Endodermal cell (in vitro differentiated cells): ENCODE results near the gene EPC1. TPM values are rescaled to one million over a fixed set of nuclear protein-coding genes. Genes with fewer than 3 reads are reported as not detected.

Experiments
- DNase-seq: peaks from one replicate; pipeline ENCODE4 v3.0.0-alpha.2; 2017
- H3K27ac ChIP-seq: 2 replicates; pipeline ENCODE4 v1.5.1; 2013; ENCODE audit warnings: mild to moderate bottlenecking, low read depth, low read length, moderate library complexity
- H3K27me3 ChIP-seq: 2 replicates; pipeline ENCODE4 v1.6.1; 2013; ENCODE audit warnings: mild to moderate bottlenecking, low read length, moderate library complexity; ENCODE audit not compliant: insufficient read depth, control insufficient read depth, poor library complexity, severe bottlenecking
- H3K36me3 ChIP-seq: 2 replicates; pipeline ENCODE4 v1.7.0; 2013; ENCODE audit warnings: mild to moderate bottlenecking, low read length, moderate library complexity; ENCODE audit not compliant: control insufficient read depth, insufficient read depth
- H3K4me1 ChIP-seq: one replicate; pipeline ENCODE4 v1.7.0; 2013; ENCODE audit warnings: low read length; ENCODE audit not compliant: control insufficient read depth, insufficient read depth
- H3K4me3 ChIP-seq: 2 replicates; pipeline ENCODE4 v1.5.1; 2013; ENCODE audit warnings: mild to moderate bottlenecking, low read length, moderate library complexity
- H3K9ac ChIP-seq: 2 replicates; pipeline ENCODE4 v1.6.1; 2013; ENCODE audit warnings: mild to moderate bottlenecking, low read length, moderate library complexity; ENCODE audit not compliant: poor library complexity, severe bottlenecking; ENCODE audit errors: extremely low read depth
- H3K9me3 ChIP-seq: 2 replicates; pipeline ENCODE4 v1.6.1; 2013; ENCODE audit warnings: mild to moderate bottlenecking, low read length, moderate library complexity; ENCODE audit not compliant: control insufficient read depth
- H3K27ac Mint-ChIP-seq: 2 replicates; pipeline ENCODE4 v1.8.0; 2020; ENCODE audit warnings: mixed read lengths
- H3K27me3 Mint-ChIP-seq: 2 replicates; pipeline ENCODE4 v1.8.0; 2021; ENCODE audit warnings: mild to moderate bottlenecking, mixed read lengths; ENCODE audit not compliant: insufficient read depth
- H3K36me3 Mint-ChIP-seq: 2 replicates; pipeline ENCODE4 v1.8.0; 2020; ENCODE audit warnings: low read depth, mixed read lengths
- H3K4me1 Mint-ChIP-seq: 2 replicates; pipeline ENCODE4 v1.8.0; 2020; ENCODE audit warnings: mixed read lengths
- H3K4me3 Mint-ChIP-seq: 2 replicates; pipeline ENCODE4 v1.8.0; 2020; ENCODE audit warnings: mild to moderate bottlenecking, moderate library complexity, mixed read lengths
- H3K9me3 Mint-ChIP-seq: 2 replicates; pipeline ENCODE4 v1.8.0; 2020; ENCODE audit warnings: mild to moderate bottlenecking, mixed read lengths
- CTCF ChIP-seq: fragments of 200-600 bp; sonication (generic); conservative IDR thresholded peaks from 2 replicates; pipeline ENCODE4 v1.5.0; 2021; ENCODE audit warnings: antibody characterized with exemption, mild to moderate bottlenecking
- WGBS, 2 experiments: methylation state at CpG; one replicate each; pipeline versions ENCODE4 v1.1.5 to v1.1.7; 2013; ENCODE audit warnings: missing lambda C conversion rate in 2 of 2, mixed read lengths in 1 of 2; ENCODE audit not compliant: insufficient coverage in 1 of 2, insufficient read length in 1 of 2; 5-methylcytosine and 5-hydroxymethylcytosine counted together
- total RNA-seq, 2 donors: library from RNA; stranded (reverse); fragmentation: NEBNext Ultra II Directional in 1 of 2; extraction: Animal tissue kit (Norgen Biotek cat#: 25700) in 1 of 2; gene quantifications; 2 replicates in 1 of 2; 3 replicates in 1 of 2; pipeline ENCODE4 v1.2.1, GENCODE V29; 2021

EPC1 gene
- total RNA-seq, 2 donors from 2014 or later = 27.9 to 40.3 TPM

- no peak overlapping the region for H3K4me3 ChIP-seq
- peaks cover 37% of the 10 kb centered on the region for H3K36me3 Mint-ChIP-seq
- no peak overlapping the region for H3K9ac ChIP-seq
- no peaks in the 10 kb centered on the region for H3K4me1 ChIP-seq
- no peak for TF ChIP-seq CTCF
- no peak overlapping the region for H3K27ac Mint-ChIP-seq
- no peaks in the 10 kb centered on the region for H3K27me3 ChIP-seq
- no peaks in the 10 kb centered on the region for H3K27me3 Mint-ChIP-seq
- H3K36me3 ChIP-seq = peaks cover 55% of the 10 kb centered on the region
- H3K4me1 Mint-ChIP-seq = peaks cover 4% of the 10 kb centered on the region
- no peaks in the 10 kb centered on the region for H3K9me3 Mint-ChIP-seq
- DNase-seq = no peak
- 99 to 100% methylated on average over 1 to 4 of the region's 4 CpGs for WGBS, 2 experiments
- H3K4me3 Mint-ChIP-seq = no peak overlapping the region
- no peaks in the 10 kb centered on the region for H3K9me3 ChIP-seq
- no peak overlapping the region for H3K27ac ChIP-seq
These were observed 53.4 kb downstream of the EPC1 start for GRCh38 chr10:32293581-32293980.

GRCh38 chr10:32279795-32280194 lies 67.2 kb downstream of the EPC1 start:
- WGBS, 2 experiments = 96% methylated on average over 1 of the region's 1 CpG; no CpG with 5 or more reads in 1 of the 2 experiments
- peaks cover 67% of the 10 kb centered on the region for H3K36me3 ChIP-seq

GRCh38 chr10:32273336-32273735 lies 73.6 kb downstream of the EPC1 start:
- H3K9ac ChIP-seq = no peak overlapping the region
- Mint-ChIP-seq H3K4me3 (no peak overlapping the region), H3K27ac (no peak overlapping the region), H3K9me3 (no peaks in the 10 kb centered on the region), H3K36me3 (peaks cover 59% of the 10 kb centered on the region), H3K27me3 (peaks cover 2% of the 10 kb centered on the region), H3K4me1 (no peaks in the 10 kb centered on the region)
- H3K9me3 ChIP-seq = peaks cover under 1% of the 10 kb centered on the region
- DNase-seq = no peak
- H3K36me3 ChIP-seq = peaks cover 67% of the 10 kb centered on the region
- H3K27ac ChIP-seq = no peak overlapping the region
- no peaks in the 10 kb centered on the region for H3K4me1 ChIP-seq
- H3K4me3 ChIP-seq = no peak overlapping the region
- TF ChIP-seq CTCF = no peak
- peaks cover under 1% of the 10 kb centered on the region for H3K27me3 ChIP-seq
- WGBS, 2 experiments = 91 to 100% methylated on average over 1 of the region's 1 CpG

More at GRCh38 chr10:32279795-32280194, 67.2 kb downstream of the EPC1 start:
- Mint-ChIP-seq H3K36me3 (peaks cover 59% of the 10 kb centered on the region), H3K9me3 (no peaks in the 10 kb centered on the region), H3K4me3 (no peak overlapping the region), H3K4me1 (no peaks in the 10 kb centered on the region), H3K27ac (no peak overlapping the region), H3K27me3 (no peaks in the 10 kb centered on the region)
- no peak for TF ChIP-seq CTCF
- no peaks in the 10 kb centered on the region for H3K9me3 ChIP-seq
- H3K27me3 ChIP-seq = no peaks in the 10 kb centered on the region
- no peak for DNase-seq
- H3K9ac ChIP-seq = no peak overlapping the region
- no peak overlapping the region for H3K4me3 ChIP-seq
- no peak overlapping the region for H3K27ac ChIP-seq
- no peaks in the 10 kb centered on the region for H3K4me1 ChIP-seq
